ENCODE measurements around the gene TMC2.

GRCh38 chr20:2537101-2537500, 728 bp downstream of the TMC2 start:
- no peak for TF ChIP-seq CTCF (conservative IDR thresholded peaks at IDR 0.05; ENCODE audit: low read depth, low read length)
- TF ChIP-seq EZH2 (IDR thresholded peaks at IDR 0.05; ENCODE audit: borderline replicate concordance, low read depth, low read length, poor library complexity, severe bottlenecking) = no peak

All from A673 (cell line).